ENCODE measurements around the gene RIMBP2. TPM values are rescaled to one million over a fixed set of nuclear protein-coding genes. Genes with fewer than 3 reads are reported as not detected.

RIMBP2 gene
- total RNA-seq, 4 donors from 2014 or later: not detected

GRCh38 chr12:130508847-130509246 lies 207.3 kb downstream of the RIMBP2 start:
- no peak for TF ChIP-seq CTCF (IDR thresholded peaks at IDR 0.05; ENCODE audit: low read depth)

GRCh38 chr12:130508318-130508717 lies 207.8 kb downstream of the RIMBP2 start:
- TF ChIP-seq CTCF (IDR thresholded peaks at IDR 0.05; ENCODE audit: low read depth): no peak

- no peak for TF ChIP-seq CTCF (IDR thresholded peaks at IDR 0.05; ENCODE audit: low read depth)
Observed at GRCh38 chr12:130506844-130507243, 209.3 kb downstream of the RIMBP2 start.

GRCh38 chr12:130504840-130505175 lies 211.3 kb downstream of the RIMBP2 start:
- no peak for TF ChIP-seq CTCF (IDR thresholded peaks at IDR 0.05; ENCODE audit: low read depth)

GRCh38 chr12:130504110-130504839 lies 211.8 kb downstream of the RIMBP2 start:
- TF ChIP-seq CTCF (IDR thresholded peaks at IDR 0.05; ENCODE audit: low read depth): no peak

GRCh38 chr12:130501821-130502220 lies 214.3 kb downstream of the RIMBP2 start:
- TF ChIP-seq CTCF (IDR thresholded peaks at IDR 0.05; ENCODE audit: low read depth): no peak

- TF ChIP-seq CTCF (IDR thresholded peaks at IDR 0.05; ENCODE audit: low read depth): no peak
Observed at GRCh38 chr12:130500835-130501330, 215.2 kb downstream of the RIMBP2 start.
